ENCODE results near the gene GSDME.

GSDME gene

DNA sequence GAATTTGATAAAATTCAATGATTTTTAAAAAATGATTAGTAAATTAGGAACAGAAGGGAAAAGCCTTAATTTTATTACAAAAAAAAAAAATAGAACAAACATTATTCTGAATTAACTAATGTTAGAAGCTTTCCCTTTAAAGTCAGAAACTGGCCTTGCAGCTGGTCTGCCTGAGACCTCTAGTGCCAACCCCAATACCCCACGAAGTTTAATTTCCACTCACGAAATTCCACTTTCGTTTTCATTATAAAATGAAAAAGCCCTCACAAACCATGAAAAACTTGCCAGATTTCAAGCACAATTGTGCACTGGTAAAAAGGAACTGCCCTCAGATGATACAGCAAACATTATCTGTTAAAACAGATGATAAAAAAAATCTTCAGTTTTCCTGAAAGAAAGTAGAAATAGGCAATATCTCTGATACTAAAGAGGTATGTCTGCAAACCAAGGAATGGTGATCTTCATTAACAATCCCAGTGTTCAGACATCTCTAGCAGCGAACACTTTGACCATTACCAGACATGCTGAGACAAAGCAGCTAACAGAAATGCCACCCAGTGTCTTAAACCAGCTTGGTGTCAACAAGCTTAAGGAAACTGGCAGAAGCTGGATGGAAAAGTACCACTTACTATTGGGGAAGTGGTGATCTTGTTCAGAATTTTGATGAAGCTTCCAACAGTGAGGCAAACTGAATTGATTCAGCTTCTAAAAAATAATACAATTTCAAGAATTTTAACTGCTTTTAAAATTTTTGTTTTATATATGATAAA lies 103.8 kb downstream of the GSDME start:
- DNase-seq (ENCODE audit: low read depth in 2 of 2) = no peak

GRCh38 chr7:24652251-24652939 lies 104.9 kb downstream of the GSDME start:
- no peak for DNase-seq (ENCODE audit: low read depth in 2 of 2)

Data from stimulated activated CD4-positive, alpha-beta T cell treated with anti-CD3 and anti-CD28 coated beads, Interleukin-12 subunit alpha, Interleukin-12 subunit beta, amount 100 ng/mL, for 24 hours (primary cell).